HAP-1 (cell line): Measurements from ENCODE around the gene KIF4A.
A peak's percentile ranks its signal among the peaks of the same experiment; 100 is the strongest.

Experiments used
- DNase-seq, 2 experiments: peaks; one replicate each; pipeline ENCODE4 v3.0.0-alpha.2; 2016 to 2020; ENCODE audit warnings: low spot score in 2 of 2
- H3K27me3 ChIP-seq: fragments of 250-450 bp; sonication (Bioruptor Pico); 2 replicates; pipeline ENCODE4 v1.5.1; 2020; ENCODE audit warnings: low read depth, mild to moderate bottlenecking, moderate library complexity
- H3K36me3 ChIP-seq: fragments of 250-450 bp; sonication (Bioruptor Pico); replicated peaks from 2 replicates; pipeline ENCODE4 v1.5.1; 2020; ENCODE audit warnings: mild to moderate bottlenecking
- H3K4me1 ChIP-seq: fragments of 250-450 bp; sonication (Bioruptor Pico); 2 replicates; pipeline ENCODE4 v1.5.1; 2020; ENCODE audit warnings: mild to moderate bottlenecking
- H3K4me3 ChIP-seq: fragments of 250-450 bp; sonication (Bioruptor Pico); 2 replicates; pipeline ENCODE4 v1.5.1; 2020; ENCODE audit warnings: mild to moderate bottlenecking, moderate library complexity
- H3K9me3 ChIP-seq: fragments of 250-450 bp; sonication (Bioruptor Pico); 2 replicates; pipeline ENCODE4 v1.5.1; 2020; ENCODE audit warnings: mild to moderate bottlenecking, moderate library complexity
- in situ Hi-C: fragments of 300-500 bp; cut with MboI; formaldehyde crosslinking; loops from 3 replicates; pipeline ENCODE4 v1.14.3; 2020; ENCODE audit warnings: low sequenced_read_pairs, inconsistent platforms, mixed read lengths

The KIF4A gene

GRCh38 chrX:70444946-70445656, 155.2 kb downstream of the KIF4A start:
- H3K4me1 ChIP-seq: peaks cover 3% of the 10 kb centered on the region; the same call in 1 of the 2 replicates
- in situ Hi-C loops: no loop called here
- peaks cover 51% of the 10 kb centered on the region for H3K27me3 ChIP-seq
- H3K9me3 ChIP-seq: no peaks in the 10 kb centered on the region
- no peak for DNase-seq
- H3K36me3 ChIP-seq: no peaks in the 10 kb centered on the region
- peak overlapping the region; percentile 17 for H3K4me3 ChIP-seq

DNA sequence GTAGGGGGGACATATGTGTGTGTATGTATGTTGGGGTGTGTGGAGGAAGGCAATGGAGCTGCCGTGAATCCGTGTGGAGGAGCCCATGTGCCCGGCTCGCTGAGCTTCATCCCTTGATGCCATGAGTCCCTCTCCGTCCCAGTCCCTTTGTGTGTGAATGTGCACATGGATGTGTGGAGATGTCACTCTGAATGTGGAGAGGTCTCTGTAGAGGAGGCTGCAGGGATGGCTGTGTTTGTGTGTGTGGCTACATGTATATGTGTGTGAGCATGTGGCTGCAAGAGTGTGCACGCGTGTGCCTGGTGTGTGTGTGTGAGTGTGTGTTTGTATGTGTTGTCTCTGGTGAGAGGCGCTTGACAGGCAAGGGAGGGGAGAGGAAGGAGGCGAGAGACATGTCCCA, 156.0 kb downstream of the KIF4A start:
- Histone ChIP-seq H3K36me3 (no peaks in the 10 kb centered on the region), H3K27me3 (peaks cover 43% of the 10 kb centered on the region), H3K4me3 (no peak overlapping the region), H3K4me1 (peaks cover 3% of the 10 kb centered on the region; the same call in 1 of the 2 replicates), H3K9me3 (no peaks in the 10 kb centered on the region)
- DNase-seq: no peak
- in situ Hi-C loops: no loop called here

GRCh38 chrX:70446380-70447350, 156.8 kb downstream of the KIF4A start:
- Histone ChIP-seq H3K36me3 (no peaks in the 10 kb centered on the region), H3K4me3 (no peak overlapping the region), H3K4me1 (peaks cover 3% of the 10 kb centered on the region), H3K27me3 (peaks cover 39% of the 10 kb centered on the region), H3K9me3 (no peaks in the 10 kb centered on the region)
- in situ Hi-C loops: no loop called here
- DNase-seq: no peak

GRCh38 chrX:70449457-70449966, 159.6 kb downstream of the KIF4A start:
- peaks cover 13% of the 10 kb centered on the region for H3K4me1 ChIP-seq
- no peak for DNase-seq
- H3K4me3 ChIP-seq: no peak overlapping the region
- no peaks in the 10 kb centered on the region for H3K36me3 ChIP-seq
- in situ Hi-C loops: no loop called here
- no peaks in the 10 kb centered on the region for H3K9me3 ChIP-seq
- peaks cover 18% of the 10 kb centered on the region for H3K27me3 ChIP-seq

- Histone ChIP-seq H3K9me3 (no peaks in the 10 kb centered on the region), H3K4me1 (peaks cover 20% of the 10 kb centered on the region), H3K4me3 (peak overlapping the region; percentile 43), H3K27me3 (no peaks in the 10 kb centered on the region), H3K36me3 (no peaks in the 10 kb centered on the region; the same call in 1 of the 2 replicates)
- peak; percentile 64 to 87 for DNase-seq
- in situ Hi-C loops: loop anchor here (10.0 to 25.0 kb wide), 2 partner anchors 213 to 735 kb away; no protein-coding TSS in a partner anchor
Measured at GRCh38 chrX:70452143-70452733, 162.3 kb downstream of the KIF4A start.

DNA sequence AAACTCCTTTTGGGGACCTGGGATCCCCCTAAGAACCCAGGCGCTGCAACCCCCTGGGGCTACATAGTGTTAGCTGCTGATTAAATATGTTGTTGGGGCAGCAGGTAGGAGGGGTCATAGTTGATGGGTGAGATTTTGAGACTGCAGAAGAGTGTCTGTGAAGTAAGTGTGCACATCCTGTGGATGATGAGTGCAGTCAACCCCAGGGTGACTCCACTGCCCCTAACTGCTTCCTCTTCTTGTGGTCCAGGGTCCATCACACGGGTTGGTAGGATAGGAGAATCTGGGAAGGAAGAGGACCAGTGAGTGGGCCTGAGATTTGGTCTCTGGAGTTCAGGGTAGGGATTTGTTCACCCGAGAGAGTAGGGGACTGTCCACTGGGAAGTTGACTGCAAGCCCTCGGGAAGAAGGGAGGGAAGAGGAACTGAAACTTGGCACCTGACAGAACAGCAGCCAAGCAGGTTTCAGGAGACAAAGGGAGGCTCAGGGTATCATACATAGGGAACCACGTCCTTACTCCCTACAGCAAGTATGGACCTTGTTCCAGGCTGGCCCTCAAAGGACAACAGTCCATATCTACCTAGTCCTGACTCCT, 163.2 kb downstream of the KIF4A start:
- peak overlapping the region; percentile 43 for H3K4me3 ChIP-seq
- in situ Hi-C loops: loop anchor here (10.0 to 25.0 kb wide), 2 partner anchors 212 to 734 kb away; no protein-coding TSS in a partner anchor
- no peak for DNase-seq
- peaks cover 20% of the 10 kb centered on the region for H3K4me1 ChIP-seq
- no peaks in the 10 kb centered on the region for H3K27me3 ChIP-seq
- no peaks in the 10 kb centered on the region for H3K9me3 ChIP-seq
- no peaks in the 10 kb centered on the region; the same call in 1 of the 2 replicates for H3K36me3 ChIP-seq

- Histone ChIP-seq H3K36me3 (peaks cover 5% of the 10 kb centered on the region), H3K4me3 (peak overlapping the region; percentile 82), H3K27me3 (no peaks in the 10 kb centered on the region), H3K9me3 (no peaks in the 10 kb centered on the region), H3K4me1 (peaks cover 22% of the 10 kb centered on the region)
- peak; percentile 94 to 99 for DNase-seq
- in situ Hi-C loops: loop anchor here (10.0 to 25.0 kb wide), 2 partner anchors 210 to 733 kb away; no protein-coding TSS in a partner anchor
Measured at GRCh38 chrX:70454441-70455365, 164.8 kb downstream of the KIF4A start.

DNA sequence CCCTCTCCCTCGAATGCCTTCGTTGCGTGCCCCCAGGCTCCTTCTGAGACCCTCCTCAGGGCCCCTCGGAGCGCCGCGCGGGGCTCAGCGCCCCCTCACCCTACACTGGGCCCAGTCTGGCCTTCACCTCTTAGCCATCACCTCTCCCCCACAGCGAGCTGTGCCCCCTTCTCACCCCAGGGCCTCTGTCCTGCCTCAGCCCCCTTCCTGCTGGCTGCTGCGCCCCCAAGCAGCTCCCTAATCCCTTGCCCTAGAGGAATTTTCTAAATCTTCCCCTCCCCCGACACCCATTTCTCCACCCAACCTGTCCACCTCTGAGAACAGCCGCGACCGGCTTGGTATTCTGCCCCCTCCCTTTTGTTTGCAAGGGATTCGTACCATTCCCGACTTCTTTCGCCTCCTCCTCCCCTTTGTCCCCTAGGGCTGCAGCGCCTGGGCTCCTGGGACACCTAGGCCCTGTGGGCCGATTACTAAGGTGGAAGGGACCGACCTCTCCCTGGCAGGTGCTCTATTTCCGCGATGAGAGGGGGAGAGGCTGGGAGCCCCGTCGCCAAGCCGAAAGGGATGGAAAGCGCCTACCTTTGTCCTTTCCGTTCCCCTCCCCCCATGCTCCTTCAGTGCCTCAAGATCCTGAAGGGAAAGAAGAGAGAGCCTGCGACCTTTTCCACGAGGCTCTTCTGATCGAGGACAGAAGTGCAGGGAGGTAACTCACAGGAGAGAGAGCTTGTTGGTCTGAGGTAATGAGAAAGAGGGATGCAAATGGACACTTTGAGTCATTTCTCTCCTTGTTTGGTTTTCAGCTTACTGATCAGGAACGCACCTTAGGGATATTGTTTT, 165.7 kb downstream of the KIF4A start:
- peaks cover 10% of the 10 kb centered on the region for H3K36me3 ChIP-seq
- in situ Hi-C loops: loop anchor here (10.0 to 25.0 kb wide), 2 partner anchors 209 to 732 kb away; no protein-coding TSS in a partner anchor
- H3K9me3 ChIP-seq: no peaks in the 10 kb centered on the region
- H3K4me1 ChIP-seq: peaks cover 22% of the 10 kb centered on the region
- peak; percentile 32 to 67 for DNase-seq
- peak overlapping the region; percentile 82 for H3K4me3 ChIP-seq
- H3K27me3 ChIP-seq: no peaks in the 10 kb centered on the region

DNA sequence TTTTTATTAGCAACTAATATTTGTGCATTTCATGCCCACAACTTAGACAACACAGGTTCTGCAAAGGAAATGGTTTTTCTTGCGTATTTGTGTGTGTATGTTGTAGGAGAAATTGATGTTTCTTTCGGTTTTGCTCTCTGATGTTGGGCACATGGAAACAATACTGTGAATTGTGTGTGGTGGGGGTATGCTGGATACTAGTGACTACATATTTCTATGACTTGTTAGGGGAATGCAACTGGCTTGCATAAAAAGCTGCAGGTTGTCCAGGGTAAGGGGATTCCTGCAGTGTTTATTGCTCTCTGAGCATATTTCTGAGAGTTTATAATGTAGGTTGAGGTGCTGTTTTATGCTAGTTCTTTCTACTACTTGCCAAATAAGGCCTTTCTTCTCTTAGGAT, 166.4 kb downstream of the KIF4A start:
- H3K27me3 ChIP-seq: no peaks in the 10 kb centered on the region
- no peak for DNase-seq
- H3K4me3 ChIP-seq: peak overlapping the region; percentile 82
- H3K4me1 ChIP-seq: peaks cover 22% of the 10 kb centered on the region
- in situ Hi-C loops: loop anchor here (10.0 to 25.0 kb wide), 2 partner anchors 209 to 731 kb away; no protein-coding TSS in a partner anchor
- H3K9me3 ChIP-seq: no peaks in the 10 kb centered on the region
- H3K36me3 ChIP-seq: peaks cover 16% of the 10 kb centered on the region

DNA sequence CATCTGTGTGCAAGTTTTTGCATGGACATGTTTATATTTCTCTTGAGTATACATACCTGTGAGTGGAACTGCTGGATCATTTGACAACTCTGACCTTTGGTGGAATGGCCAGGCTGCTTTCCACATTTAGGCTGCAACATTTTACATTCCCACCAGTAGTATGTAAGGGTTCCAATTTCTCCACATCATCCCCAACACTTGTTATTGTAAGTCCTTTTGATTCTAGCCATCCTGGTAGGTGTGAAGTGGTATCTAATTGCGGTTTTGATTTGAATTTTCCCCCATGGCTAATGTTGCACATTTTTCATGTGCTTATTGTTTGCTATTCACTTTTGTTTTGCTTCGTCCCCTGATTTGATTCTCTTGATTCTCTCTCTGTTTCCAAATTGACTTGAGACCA, 171.1 kb downstream of the KIF4A start:
- H3K9me3 ChIP-seq: no peaks in the 10 kb centered on the region
- no peaks in the 10 kb centered on the region for H3K27me3 ChIP-seq
- H3K4me1 ChIP-seq: peaks cover 15% of the 10 kb centered on the region
- DNase-seq: no peak
- in situ Hi-C loops: loop anchor here (25.0 kb wide), 1 partner anchor 726 kb away; no protein-coding TSS in a partner anchor
- peaks cover 19% of the 10 kb centered on the region for H3K36me3 ChIP-seq
- H3K4me3 ChIP-seq: no peak overlapping the region

DNA sequence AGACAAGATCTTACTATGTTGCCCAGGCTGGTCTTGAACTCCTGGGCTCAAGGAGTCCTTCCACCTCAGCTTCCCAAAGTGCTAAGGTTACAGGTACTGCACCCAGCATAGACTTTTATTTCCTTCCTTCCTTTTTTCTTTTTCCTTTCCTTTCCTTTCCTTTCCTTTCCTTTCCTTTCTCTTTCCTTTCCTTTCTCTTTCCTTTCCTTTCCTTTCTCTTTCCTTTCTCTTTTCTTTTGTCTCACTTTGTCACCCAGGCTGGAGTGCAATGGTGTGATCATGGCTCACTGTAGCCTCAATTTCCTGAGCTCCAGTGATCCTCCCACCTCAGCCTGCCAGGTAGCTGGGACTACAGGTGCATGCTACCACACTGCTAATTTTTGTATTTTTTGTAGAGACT, 174.1 kb downstream of the KIF4A start:
- Histone ChIP-seq H3K9me3 (no peaks in the 10 kb centered on the region), H3K4me1 (peaks cover 12% of the 10 kb centered on the region), H3K36me3 (peaks cover 19% of the 10 kb centered on the region), H3K27me3 (no peaks in the 10 kb centered on the region), H3K4me3 (no peak overlapping the region)
- in situ Hi-C loops: loop anchor here (25.0 kb wide), 1 partner anchor 723 kb away; no protein-coding TSS in a partner anchor
- DNase-seq: no peak
